GM04503 (cell line): ENCODE results near the gene PFKM.

Experiments used
- DNase-seq: peaks from one replicate; pipeline ENCODE4 v3.0.0-alpha.2; 2012; ENCODE audit warnings: low read depth

PFKM gene

GRCh38 chr12:48187916-48188695 lies 68.9 kb downstream of the PFKM start:
- no peak for DNase-seq

DNA sequence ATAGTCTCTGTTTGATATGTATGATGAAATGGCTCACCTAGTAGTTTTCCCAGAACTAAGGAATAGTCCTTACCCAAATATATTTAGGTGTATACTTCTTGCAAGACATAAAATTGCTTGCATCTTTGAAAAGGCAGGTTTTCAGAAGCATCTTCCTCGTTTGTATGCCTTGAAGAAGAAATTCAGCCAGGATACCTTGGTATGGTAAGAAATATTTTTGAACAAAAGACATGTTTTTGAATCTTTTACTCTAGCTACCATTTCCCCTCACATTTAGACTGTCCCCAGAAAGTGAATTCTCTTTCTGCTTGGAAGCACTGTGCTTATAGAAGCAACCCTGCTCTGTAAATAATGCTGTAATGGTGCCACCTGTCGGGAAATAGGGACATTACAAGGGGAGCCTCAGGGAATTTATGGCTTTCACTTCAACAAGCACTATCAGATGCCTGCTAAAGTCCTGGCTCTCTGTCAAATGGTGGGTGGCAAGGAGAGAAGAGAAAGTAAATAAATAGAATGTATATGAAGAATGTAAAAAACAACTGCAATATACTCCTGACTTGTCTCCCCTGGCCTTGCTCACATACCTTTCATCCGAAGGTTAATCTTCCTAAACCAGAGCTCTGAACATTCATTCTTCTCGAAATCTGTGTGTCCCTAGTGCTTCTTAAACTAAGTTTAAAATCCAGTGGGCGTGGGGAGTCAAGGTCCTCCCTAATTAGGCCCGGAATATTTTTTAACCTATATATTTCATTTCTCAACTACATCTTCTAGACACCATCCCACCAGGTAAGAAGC lies 70.4 kb downstream of the PFKM start:
- no peak for DNase-seq

- DNase-seq, result no peak
Measured at GRCh38 chr12:48191096-48191495, 71.9 kb downstream of the PFKM start.

DNA sequence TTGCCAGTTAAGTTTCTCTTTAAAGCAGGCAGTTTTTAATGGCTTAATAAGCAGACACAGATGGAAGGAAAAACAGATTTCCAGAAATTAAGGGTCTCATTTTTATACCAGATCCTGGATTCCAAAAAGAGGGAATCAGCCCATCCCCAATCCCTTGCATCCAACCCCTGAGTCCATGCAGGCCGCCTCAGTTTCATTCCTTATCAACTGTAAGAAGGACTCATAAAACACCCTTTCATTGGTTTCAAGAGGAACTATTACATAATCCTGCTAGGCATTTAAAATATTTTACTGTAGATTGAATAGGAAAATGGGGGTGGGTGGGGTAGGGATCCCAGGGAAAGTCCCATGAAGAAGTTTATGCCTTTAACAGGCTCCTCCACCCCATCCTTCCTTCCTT lies 73.7 kb downstream of the PFKM start:
- DNase-seq, result no peak

GRCh38 chr12:48193623-48194022 lies 74.5 kb downstream of the PFKM start:
- DNase-seq, result no peak

DNA sequence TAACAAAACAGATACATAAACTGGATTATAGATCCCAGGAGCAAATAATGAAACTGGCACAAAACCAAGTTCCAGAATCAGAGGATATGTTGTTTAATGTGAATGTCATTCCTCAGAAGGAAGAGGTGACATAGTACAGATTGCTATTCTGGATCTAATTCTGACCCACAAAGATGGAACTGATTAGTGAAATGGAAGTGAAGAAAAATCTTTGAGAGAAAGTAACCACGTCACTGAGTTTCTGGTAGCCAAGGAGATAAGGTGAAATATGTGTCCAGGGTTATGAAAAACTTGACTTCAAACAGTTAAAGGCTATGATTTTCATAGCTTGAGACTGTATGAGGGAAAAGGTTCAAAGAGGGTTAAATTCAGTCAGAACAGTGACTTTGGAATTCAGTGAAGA lies 75.6 kb downstream of the PFKM start:
- peak; percentile 14 for DNase-seq
